ENCODE data around the gene KNDC1.

- TF ChIP-seq CTCF (IDR thresholded peaks at IDR 0.05 in 2 of 3, conservative IDR thresholded peaks at IDR 0.05 in 1 of 3; ENCODE audit: control insufficient read depth in 2 of 3, extremely low read depth in 1 of 3, insufficient read depth in 1 of 3, low read depth in 3 of 3, low read length in 3 of 3), result no peak
- no peak for TF ChIP-seq CHD4 (IDR thresholded peaks at IDR 0.05)
- no peak for TF ChIP-seq PBX3 (IDR thresholded peaks at IDR 0.05; ENCODE audit: insufficient replicate concordance, low read depth, low read length)
- TF ChIP-seq EZH2 (IDR thresholded peaks at IDR 0.05; ENCODE audit: borderline replicate concordance, control insufficient read depth, low read depth, low read length), result no peak
- TF ChIP-seq SUZ12 (IDR thresholded peaks at IDR 0.05; ENCODE audit: unreplicated experiment), result no peak
- no peak for TF ChIP-seq ZNF274 (IDR thresholded peaks at IDR 0.05; ENCODE audit: insufficient read depth, insufficient read length)
- TF ChIP-seq TARDBP (IDR thresholded peaks at IDR 0.05; ENCODE audit: borderline replicate concordance), result no peak
- no peak for TF ChIP-seq BRCA1 (IDR thresholded peaks at IDR 0.05; ENCODE audit: low read depth, low read length)
- TF ChIP-seq CHD2 (IDR thresholded peaks at IDR 0.05; ENCODE audit: borderline replicate concordance, low read depth, low read length), result no peak
- TF ChIP-seq GABPA (IDR thresholded peaks at IDR 0.05; ENCODE audit: low read depth), result no peak
- no peak for TF ChIP-seq MXI1 (IDR thresholded peaks at IDR 0.05; ENCODE audit: low read depth, low read length)
- TF ChIP-seq POLR2A (IDR thresholded peaks at IDR 0.05; ENCODE audit: low read depth, low read length), result no peak
- TF ChIP-seq RB1 (IDR thresholded peaks at IDR 0.05; ENCODE audit: borderline replicate concordance), result no peak
- TF ChIP-seq ASH2L (IDR thresholded peaks at IDR 0.05; ENCODE audit: borderline replicate concordance, low read depth), result no peak
These were observed 59.8 kb downstream of the KNDC1 start for GRCh38 chr10:133219782-133220181.
